Ishikawa (cell line): ENCODE measurements around the gene CTF1.

Experiments
- CEBPB ChIP-seq: IDR thresholded peaks from 2 replicates; pipeline ENCODE4 v1.6.1; 2012
- CREB1 ChIP-seq: IDR thresholded peaks from 2 replicates; pipeline ENCODE4 v1.6.1; 2012; ENCODE audit warnings: low read depth
- EGR1 ChIP-seq: IDR thresholded peaks from 2 replicates; pipeline ENCODE4 v1.6.1; 2012
- EP300 ChIP-seq: IDR thresholded peaks from 2 replicates; pipeline ENCODE4 v1.6.1; 2012; ENCODE audit warnings: borderline replicate concordance
- FOXM1 ChIP-seq: IDR thresholded peaks from 2 replicates; pipeline ENCODE4 v1.6.1; 2012; ENCODE audit warnings: low read depth, borderline replicate concordance
- NFIC ChIP-seq: IDR thresholded peaks from 2 replicates; pipeline ENCODE4 v1.6.1; 2012
- RAD21 ChIP-seq: IDR thresholded peaks from 2 replicates; pipeline ENCODE4 v1.6.1; 2012; ENCODE audit warnings: low read depth
- TAF1 ChIP-seq: IDR thresholded peaks from 2 replicates; pipeline ENCODE4 v1.6.1; 2012; ENCODE audit warnings: low read depth, mild to moderate bottlenecking
- TCF12 ChIP-seq: IDR thresholded peaks from 2 replicates; pipeline ENCODE4 v1.6.1; 2012; ENCODE audit warnings: low read depth
- TEAD4 ChIP-seq: IDR thresholded peaks from 2 replicates; pipeline ENCODE4 v1.6.1; 2012
- YY1 ChIP-seq: IDR thresholded peaks from 2 replicates; pipeline ENCODE4 v1.6.1; 2012; ENCODE audit warnings: low read depth
- ZBTB7A ChIP-seq: IDR thresholded peaks from 2 replicates; pipeline ENCODE4 v1.6.1; 2012; ENCODE audit warnings: low read depth
- TF ChIP-seq, protein P1 (sequence below): IDR thresholded peaks from 2 replicates; pipeline ENCODE4 v1.6.1; 2012
- TF ChIP-seq, protein P2 (sequence below): IDR thresholded peaks from 2 replicates; pipeline ENCODE4 v1.6.1; 2012
- TF ChIP-seq, protein P3 (sequence below): IDR thresholded peaks from 2 replicates; pipeline ENCODE4 v1.6.1; 2012; ENCODE audit warnings: low read depth, mild to moderate bottlenecking

Gene CTF1

DNA sequence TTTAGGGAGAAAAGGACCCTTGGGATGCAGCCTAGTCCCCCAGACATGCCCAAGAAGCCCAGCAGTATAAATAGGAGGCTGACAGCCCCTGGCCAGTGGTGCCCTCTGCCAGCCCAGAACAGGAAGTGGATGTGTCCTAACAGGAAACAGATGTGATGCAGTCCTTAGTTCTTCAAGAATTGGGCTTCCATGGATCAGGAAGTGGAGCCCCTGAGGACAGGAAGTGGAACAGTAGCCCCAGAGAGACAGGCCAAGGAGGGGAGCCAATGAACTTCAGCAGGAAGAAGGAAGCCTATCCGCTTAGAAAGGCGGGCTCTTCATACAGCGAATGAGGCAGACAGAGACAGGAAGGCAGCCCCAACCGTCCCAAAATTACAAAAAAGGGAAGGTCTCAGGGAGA, 7.2 kb downstream of the CTF1 start:
- TF ChIP-seq, protein P1, sequence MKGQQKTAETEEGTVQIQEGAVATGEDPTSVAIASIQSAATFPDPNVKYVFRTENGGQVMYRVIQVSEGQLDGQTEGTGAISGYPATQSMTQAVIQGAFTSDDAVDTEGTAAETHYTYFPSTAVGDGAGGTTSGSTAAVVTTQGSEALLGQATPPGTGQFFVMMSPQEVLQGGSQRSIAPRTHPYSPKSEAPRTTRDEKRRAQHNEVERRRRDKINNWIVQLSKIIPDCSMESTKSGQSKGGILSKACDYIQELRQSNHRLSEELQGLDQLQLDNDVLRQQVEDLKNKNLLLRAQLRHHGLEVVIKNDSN: no peak
- TF ChIP-seq EGR1: no peak
- TF ChIP-seq RAD21: no peak
- no peak for TF ChIP-seq YY1
- TF ChIP-seq, protein P2, sequence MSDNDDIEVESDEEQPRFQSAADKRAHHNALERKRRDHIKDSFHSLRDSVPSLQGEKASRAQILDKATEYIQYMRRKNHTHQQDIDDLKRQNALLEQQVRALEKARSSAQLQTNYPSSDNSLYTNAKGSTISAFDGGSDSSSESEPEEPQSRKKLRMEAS: no peak
- TF ChIP-seq EP300: no peak
- TF ChIP-seq TEAD4: no peak
- no peak for TF ChIP-seq TCF12
- no peak for TF ChIP-seq FOXM1
- no peak for TF ChIP-seq TAF1
- TF ChIP-seq NFIC: no peak
- no peak for TF ChIP-seq ZBTB7A
- TF ChIP-seq CREB1: no peak

DNA sequence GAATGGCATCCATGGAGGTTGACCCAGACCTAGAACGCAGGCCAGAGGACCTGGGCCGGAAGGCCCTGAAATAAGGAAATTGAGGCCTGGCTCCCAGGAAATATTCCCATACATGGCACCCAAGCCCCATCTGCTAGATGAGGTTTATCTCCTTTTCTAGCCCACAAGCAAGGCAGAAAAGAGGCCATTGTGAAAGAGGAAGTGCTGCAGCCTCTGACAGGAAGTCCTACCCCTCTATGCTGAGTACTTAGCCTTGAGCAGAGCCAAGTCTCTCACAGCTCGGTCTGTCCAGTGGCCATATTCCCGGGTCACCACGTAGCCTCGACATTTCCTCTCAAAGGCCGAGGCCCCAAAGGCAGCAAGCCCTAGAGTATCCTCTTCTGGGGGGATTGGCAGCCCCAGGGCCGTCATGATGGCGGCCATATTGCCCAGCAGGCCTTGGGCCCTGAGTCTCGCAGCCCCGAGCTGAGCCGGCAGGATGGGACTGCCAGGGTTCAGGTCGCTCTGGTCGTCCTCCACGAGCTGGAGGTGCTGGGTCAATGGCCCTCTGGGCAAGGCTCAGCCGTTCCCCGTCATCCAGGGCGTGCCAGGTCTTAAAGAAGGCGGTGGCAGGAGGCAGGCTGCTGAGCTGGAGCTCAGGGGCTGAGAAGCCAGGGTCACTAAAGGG, 7.8 kb downstream of the CTF1 start:
- TF ChIP-seq CREB1 (no peak), CEBPB (no peak), FOXM1 (no peak), RAD21 (no peak), TCF12 (no peak), ZBTB7A (no peak), NFIC (no peak), TEAD4 (no peak), EGR1 (no peak), YY1 (no peak), EP300 (no peak), TAF1 (no peak)
- TF ChIP-seq, protein P1: no peak
- TF ChIP-seq, protein P2: no peak
- TF ChIP-seq, protein P3, sequence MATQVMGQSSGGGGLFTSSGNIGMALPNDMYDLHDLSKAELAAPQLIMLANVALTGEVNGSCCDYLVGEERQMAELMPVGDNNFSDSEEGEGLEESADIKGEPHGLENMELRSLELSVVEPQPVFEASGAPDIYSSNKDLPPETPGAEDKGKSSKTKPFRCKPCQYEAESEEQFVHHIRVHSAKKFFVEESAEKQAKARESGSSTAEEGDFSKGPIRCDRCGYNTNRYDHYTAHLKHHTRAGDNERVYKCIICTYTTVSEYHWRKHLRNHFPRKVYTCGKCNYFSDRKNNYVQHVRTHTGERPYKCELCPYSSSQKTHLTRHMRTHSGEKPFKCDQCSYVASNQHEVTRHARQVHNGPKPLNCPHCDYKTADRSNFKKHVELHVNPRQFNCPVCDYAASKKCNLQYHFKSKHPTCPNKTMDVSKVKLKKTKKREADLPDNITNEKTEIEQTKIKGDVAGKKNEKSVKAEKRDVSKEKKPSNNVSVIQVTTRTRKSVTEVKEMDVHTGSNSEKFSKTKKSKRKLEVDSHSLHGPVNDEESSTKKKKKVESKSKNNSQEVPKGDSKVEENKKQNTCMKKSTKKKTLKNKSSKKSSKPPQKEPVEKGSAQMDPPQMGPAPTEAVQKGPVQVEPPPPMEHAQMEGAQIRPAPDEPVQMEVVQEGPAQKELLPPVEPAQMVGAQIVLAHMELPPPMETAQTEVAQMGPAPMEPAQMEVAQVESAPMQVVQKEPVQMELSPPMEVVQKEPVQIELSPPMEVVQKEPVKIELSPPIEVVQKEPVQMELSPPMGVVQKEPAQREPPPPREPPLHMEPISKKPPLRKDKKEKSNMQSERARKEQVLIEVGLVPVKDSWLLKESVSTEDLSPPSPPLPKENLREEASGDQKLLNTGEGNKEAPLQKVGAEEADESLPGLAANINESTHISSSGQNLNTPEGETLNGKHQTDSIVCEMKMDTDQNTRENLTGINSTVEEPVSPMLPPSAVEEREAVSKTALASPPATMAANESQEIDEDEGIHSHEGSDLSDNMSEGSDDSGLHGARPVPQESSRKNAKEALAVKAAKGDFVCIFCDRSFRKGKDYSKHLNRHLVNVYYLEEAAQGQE: no peak

DNA sequence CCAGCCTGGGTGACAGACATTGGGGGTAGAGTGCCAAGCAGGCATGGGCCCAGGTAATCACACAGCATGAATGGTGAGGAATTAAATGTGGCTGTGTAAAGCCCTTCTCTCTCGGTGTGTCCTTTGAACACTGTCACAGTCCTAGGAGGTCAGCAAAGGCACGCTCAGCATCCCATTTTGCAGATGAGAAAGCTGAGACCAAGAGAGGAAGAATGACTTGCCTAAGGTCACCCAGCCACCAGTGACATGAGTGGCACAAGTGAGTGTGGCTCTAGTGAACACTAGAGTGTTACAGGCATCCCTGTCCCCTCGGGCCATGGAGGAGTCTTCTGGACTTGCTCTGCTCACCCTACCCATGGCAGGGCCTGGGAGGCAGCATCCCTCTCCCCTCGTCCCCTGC, 10.7 kb downstream of the CTF1 start:
- TF ChIP-seq TEAD4: no peak
- TF ChIP-seq, protein P2: no peak
- TF ChIP-seq TAF1: no peak
- no peak for TF ChIP-seq YY1
- no peak for TF ChIP-seq NFIC
- no peak for TF ChIP-seq CREB1
- no peak for TF ChIP-seq EP300
- no peak for TF ChIP-seq TCF12

DNA sequence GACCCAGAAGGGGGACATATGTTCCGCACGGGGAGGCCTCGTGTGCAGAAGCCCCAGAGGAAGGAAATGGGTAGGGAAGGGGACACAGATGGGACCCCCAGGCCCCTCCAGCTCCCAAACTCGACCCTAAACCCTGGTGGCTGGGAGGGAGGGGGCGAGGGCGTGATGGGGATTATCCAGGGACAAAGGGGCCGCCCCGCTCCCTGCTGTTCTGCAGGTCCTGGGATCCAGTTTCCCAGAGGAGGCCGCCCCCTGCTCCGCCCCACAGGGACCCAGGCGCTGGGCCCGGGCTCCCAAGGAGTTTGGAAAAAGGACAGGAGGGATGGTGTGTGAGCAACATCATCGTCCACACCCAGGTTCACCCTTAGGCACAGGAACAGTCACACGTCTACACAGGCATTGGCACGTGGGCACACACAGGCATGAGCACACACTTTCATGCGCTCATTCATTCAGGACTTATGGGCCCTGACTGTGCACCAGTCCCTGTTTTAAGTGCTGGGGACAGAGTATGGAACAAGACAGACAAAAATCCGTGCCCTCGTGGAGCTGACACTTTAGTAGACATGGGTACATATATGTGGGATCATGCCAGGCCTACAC, 14.1 kb downstream of the CTF1 start:
- TF ChIP-seq ZBTB7A (peak; percentile 60; the same call in 1 of the 2 replicates), CEBPB (no peak)

DNA sequence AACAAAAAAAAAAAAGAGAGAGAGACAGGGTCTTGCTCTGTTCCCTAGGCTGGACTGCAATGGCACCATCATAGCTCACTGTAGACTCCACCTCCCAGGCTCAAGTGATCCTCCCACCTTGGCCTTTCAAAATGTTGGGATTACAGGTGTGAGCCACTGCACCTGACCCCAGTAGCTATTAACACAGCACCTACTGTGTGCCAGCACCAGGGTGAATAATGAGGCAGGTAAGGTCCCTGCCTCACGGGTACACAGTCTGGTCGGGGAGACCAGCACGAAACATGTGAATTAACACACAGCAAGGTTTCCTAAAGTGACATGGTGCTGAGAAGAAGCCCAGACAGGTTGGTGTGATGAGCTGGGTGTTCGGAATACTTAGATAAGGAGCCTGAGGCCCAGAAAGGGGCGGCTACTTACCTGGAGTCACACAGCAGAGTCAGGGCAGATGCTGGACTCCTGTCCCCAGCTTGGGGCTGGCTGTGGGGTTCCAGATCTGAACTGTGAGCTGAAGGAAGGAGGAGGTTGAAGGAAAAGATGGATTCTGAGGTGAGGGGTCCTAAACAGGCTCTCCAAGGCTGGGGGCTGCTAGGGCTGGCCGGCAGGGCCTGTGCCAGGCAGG, 16.5 kb downstream of the CTF1 start:
- TF ChIP-seq EGR1 (no peak), YY1 (no peak), TCF12 (no peak), TAF1 (no peak), EP300 (no peak), CREB1 (no peak), TEAD4 (no peak), FOXM1 (no peak), CEBPB (no peak)
- TF ChIP-seq, protein P2: no peak
- TF ChIP-seq, protein P3: no peak
